ENCODE data around the gene MYNN.

Gene MYNN

GRCh38 chr3:169827712-169828111 lies 54.5 kb downstream of the MYNN start:
- no peak for DNase-seq (ENCODE audit: low read depth in 3 of 3)

GRCh38 chr3:169835533-169835932 lies 62.3 kb downstream of the MYNN start:
- DNase-seq (ENCODE audit: low read depth in 3 of 3), result no peak

- DNase-seq (ENCODE audit: low read depth in 3 of 3), result no peak
Measured at GRCh38 chr3:169836078-169836941, 63.1 kb downstream of the MYNN start.

GRCh38 chr3:169836942-169837275 lies 63.7 kb downstream of the MYNN start:
- DNase-seq (ENCODE audit: low read depth in 3 of 3), result no peak

GRCh38 chr3:169838511-169839030 lies 65.4 kb downstream of the MYNN start:
- no peak for DNase-seq (ENCODE audit: low read depth in 3 of 3)
